ENCODE data around the gene MED15. TPM values are rescaled to one million over a fixed set of nuclear protein-coding genes. Genes with fewer than 3 reads are reported as not detected.

The MED15 gene
- total and polyA plus RNA-seq, 10 of the 15 experiments (the other 5 are each of a cell fraction or from before 2014, with no cell fraction given) = 1.4 to 75.2 (median 26.9) TPM

- H2AFZ ChIP-seq (ENCODE audit: control insufficient read depth, low read depth, low read length) = no peak overlapping the region
- ChIA-PET CTCF (interaction anchor here (2.1 kb wide), 1 partner anchor 17 kb away, joined by 8 read pairs; no protein-coding TSS in a partner anchor), SMC1A (ENCODE audit: uncharacterized antibody, unreplicated experiment) (interaction anchor here (1.5 kb wide), 1 partner anchor 35 kb away, joined by 3 read pairs; no protein-coding TSS in a partner anchor), RAD21 (ENCODE audit: unreplicated experiment) (no interaction called here), POLR2A (no interaction called here)
- no peak for ATAC-seq
- intact Hi-C loops (cut with micrococcal nuclease; ENCODE audit: unreplicated experiment) (no loop called here), in situ Hi-C loops (cut with MboI) (no loop called here)
- no peak overlapping the region for H3K4me2 ChIP-seq (ENCODE audit: control insufficient read depth, insufficient read depth)
- TF ChIP-seq FOXK2 (IDR thresholded peaks at IDR 0.05) = no peak
- H3K9ac ChIP-seq (ENCODE audit: control insufficient read depth, insufficient read depth, low read length) = no peak overlapping the region
- peaks cover 23% of the 10 kb centered on the region for H3K4me1 ChIP-seq (ENCODE audit: control insufficient read depth, insufficient read depth, low read length)
- H3K9me3 ChIP-seq (replicated peaks; ENCODE audit: control insufficient read depth, insufficient read depth, low read length) = no peaks in the 10 kb centered on the region
- no peak for FAIRE-seq
- no peaks in the 10 kb centered on the region for H3K27me3 ChIP-seq (replicated peaks in 1 of 2; ENCODE audit: control insufficient read depth in 2 of 2, insufficient read depth in 2 of 2, low read length in 1 of 2)
- H3K79me2 ChIP-seq (ENCODE audit: control insufficient read depth, insufficient read depth, low read length) = peaks cover 23% of the 10 kb centered on the region
- no TSS peak for BruUV-seq (replicated peaks)
- peaks cover 10% of the 10 kb centered on the region; the same call in 1 of the 2 replicates for H4K20me1 ChIP-seq (ENCODE audit: control insufficient read depth, insufficient read depth)
- no peak overlapping the region for H3K4me3 ChIP-seq
- DNase-seq (ENCODE audit: low read depth, low spot score) = no peak
- H3K27ac ChIP-seq (ENCODE audit: control insufficient read depth, insufficient read depth) = no peak overlapping the region
- peaks cover 13% of the 10 kb centered on the region in 2 experiments for H3K36me3 ChIP-seq (ENCODE audit: control insufficient read depth in 2 of 2, insufficient read depth in 2 of 2, low read length in 1 of 2)
Observed at GRCh38 chr22:20547029-20547428, 39.6 kb downstream of the MED15 start.

- ATAC-seq (no peak), FAIRE-seq (no peak), DNase-seq (ENCODE audit: low read depth, low spot score) (no peak)
- no peaks in the 10 kb centered on the region for H3K9me3 ChIP-seq (replicated peaks; ENCODE audit: control insufficient read depth, insufficient read depth, low read length)
- H3K79me2 ChIP-seq (ENCODE audit: control insufficient read depth, insufficient read depth, low read length) = peaks cover 23% of the 10 kb centered on the region
- no peak overlapping the region for H3K4me2 ChIP-seq (ENCODE audit: control insufficient read depth, insufficient read depth)
- H3K27ac ChIP-seq (ENCODE audit: control insufficient read depth, insufficient read depth) = no peak overlapping the region
- intact Hi-C loops (cut with micrococcal nuclease; ENCODE audit: unreplicated experiment) (no loop called here), in situ Hi-C loops (cut with MboI) (no loop called here)
- H3K27me3 ChIP-seq (replicated peaks in 1 of 2; ENCODE audit: control insufficient read depth in 2 of 2, insufficient read depth in 2 of 2, low read length in 1 of 2) = no peaks in the 10 kb centered on the region
- H2AFZ ChIP-seq (ENCODE audit: control insufficient read depth, low read depth, low read length) = no peak overlapping the region
- peaks cover 24 to 30% of the 10 kb centered on the region in 2 experiments for H3K36me3 ChIP-seq (ENCODE audit: control insufficient read depth in 2 of 2, insufficient read depth in 2 of 2, low read length in 1 of 2)
- CTCF ChIA-PET = interaction anchor here (1.1 to 2.0 kb wide), 4 partner anchors 16 to 131 kb away, joined by 3 to 11 read pairs (median 4); no protein-coding TSS in a partner anchor
- peaks cover 24% of the 10 kb centered on the region for H3K4me1 ChIP-seq (ENCODE audit: control insufficient read depth, insufficient read depth, low read length)
- peaks cover 10% of the 10 kb centered on the region; the same call in 1 of the 2 replicates for H4K20me1 ChIP-seq (ENCODE audit: control insufficient read depth, insufficient read depth)
- SMC1A ChIA-PET (ENCODE audit: uncharacterized antibody, unreplicated experiment) = no interaction called here
- H3K9ac ChIP-seq (ENCODE audit: control insufficient read depth, insufficient read depth, low read length) = no peak overlapping the region
- no TSS peak for BruUV-seq (replicated peaks)
- POLR2A ChIA-PET = no interaction called here
- 83% methylated on average over 4 of the region's 4 CpGs for WGBS (ENCODE audit: insufficient coverage, insufficient replicate concordance, low lambda C conversion rate, missing lambda C conversion rate)
- no peak overlapping the region for H3K4me3 ChIP-seq
- RAD21 ChIA-PET (ENCODE audit: unreplicated experiment) = no interaction called here
- no peak for TF ChIP-seq EP300 (IDR thresholded peaks at IDR 0.05; ENCODE audit: borderline replicate concordance in 1 of 2, control insufficient read depth in 1 of 2, low read depth in 2 of 2, low read length in 2 of 2)
- TF ChIP-seq ZNF592 (IDR thresholded peaks at IDR 0.05) = no peak
- no peak for TF ChIP-seq NKRF (conservative IDR thresholded peaks at IDR 0.05)
- no peak for TF ChIP-seq MAX (IDR thresholded peaks at IDR 0.05; ENCODE audit: low read depth, low read length)
- TF ChIP-seq PBX3 (IDR thresholded peaks at IDR 0.05; ENCODE audit: insufficient replicate concordance, low read depth, low read length) = no peak
- no peak for TF ChIP-seq SPI1 (IDR thresholded peaks at IDR 0.05; ENCODE audit: borderline replicate concordance, insufficient read depth, low read depth, low read length)
- TF ChIP-seq YBX1 (IDR thresholded peaks at IDR 0.05) = no peak
- TF ChIP-seq POU2F2 (IDR thresholded peaks at IDR 0.05; ENCODE audit: borderline replicate concordance, low read depth, low read length) = no peak
Observed at GRCh38 chr22:20548806-20549205, 41.4 kb downstream of the MED15 start.

Data from GM12878 (cell line).